Adrenal gland (tissue), 5 donors: ENCODE measurements around the gene CDC14B.

Experiments
- CTCF ChIP-seq, 6 experiments: fragments of 450-650 bp in 4 of 6; fragments of 200-600 bp in 2 of 6; sonication (generic) in 1 of 6; IDR thresholded peaks; 1 replicate in 5 of 6; 2 replicates in 1 of 6; pipeline versions ENCODE4 v1.5.1 to v1.8.0; 2016 to 2021; ENCODE audit warnings: antibody characterized with exemption in 6 of 6, mild to moderate bottlenecking in 2 of 6, moderate library complexity in 1 of 6
- POLR2A ChIP-seq, 2 donors: fragments of 450-650 bp; IDR thresholded peaks; one replicate each; pipeline ENCODE4 v1.6.1; 2017; ENCODE audit warnings: antibody characterized with exemption in 2 of 2, mild to moderate bottlenecking in 2 of 2, moderate library complexity in 1 of 2
- donor health status: DM: no; HTN: no; CAD: no.

GRCh38 chr9:96489482-96489979 lies 130.1 kb downstream of the CDC14B start:
- TF ChIP-seq CTCF (IDR thresholded peaks at IDR 0.05) (no peak), POLR2A (IDR thresholded peaks at IDR 0.05) (no peak)
